Stimulated activated CD8-positive, alpha-beta memory T cell treated with anti-CD3 and anti-CD28 coated beads, Interleukin-12 subunit alpha, Interleukin-12 subunit beta, amount 100 ng/mL, for 24 hours (primary cell): ENCODE measurements around the gene THOC3.
"Not testable (repeated sequence)": the region's sequence is repeated elsewhere in the genome, so short reads cannot be mapped to it uniquely, and the experiment has no call there.

Experiments used
- DNase-seq: peaks from one replicate; pipeline ENCODE4 v3.0.0-alpha.2; 2020; ENCODE audit errors: extremely low read depth

Gene THOC3, protein sequence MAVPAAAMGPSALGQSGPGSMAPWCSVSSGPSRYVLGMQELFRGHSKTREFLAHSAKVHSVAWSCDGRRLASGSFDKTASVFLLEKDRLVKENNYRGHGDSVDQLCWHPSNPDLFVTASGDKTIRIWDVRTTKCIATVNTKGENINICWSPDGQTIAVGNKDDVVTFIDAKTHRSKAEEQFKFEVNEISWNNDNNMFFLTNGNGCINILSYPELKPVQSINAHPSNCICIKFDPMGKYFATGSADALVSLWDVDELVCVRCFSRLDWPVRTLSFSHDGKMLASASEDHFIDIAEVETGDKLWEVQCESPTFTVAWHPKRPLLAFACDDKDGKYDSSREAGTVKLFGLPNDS

DNA sequence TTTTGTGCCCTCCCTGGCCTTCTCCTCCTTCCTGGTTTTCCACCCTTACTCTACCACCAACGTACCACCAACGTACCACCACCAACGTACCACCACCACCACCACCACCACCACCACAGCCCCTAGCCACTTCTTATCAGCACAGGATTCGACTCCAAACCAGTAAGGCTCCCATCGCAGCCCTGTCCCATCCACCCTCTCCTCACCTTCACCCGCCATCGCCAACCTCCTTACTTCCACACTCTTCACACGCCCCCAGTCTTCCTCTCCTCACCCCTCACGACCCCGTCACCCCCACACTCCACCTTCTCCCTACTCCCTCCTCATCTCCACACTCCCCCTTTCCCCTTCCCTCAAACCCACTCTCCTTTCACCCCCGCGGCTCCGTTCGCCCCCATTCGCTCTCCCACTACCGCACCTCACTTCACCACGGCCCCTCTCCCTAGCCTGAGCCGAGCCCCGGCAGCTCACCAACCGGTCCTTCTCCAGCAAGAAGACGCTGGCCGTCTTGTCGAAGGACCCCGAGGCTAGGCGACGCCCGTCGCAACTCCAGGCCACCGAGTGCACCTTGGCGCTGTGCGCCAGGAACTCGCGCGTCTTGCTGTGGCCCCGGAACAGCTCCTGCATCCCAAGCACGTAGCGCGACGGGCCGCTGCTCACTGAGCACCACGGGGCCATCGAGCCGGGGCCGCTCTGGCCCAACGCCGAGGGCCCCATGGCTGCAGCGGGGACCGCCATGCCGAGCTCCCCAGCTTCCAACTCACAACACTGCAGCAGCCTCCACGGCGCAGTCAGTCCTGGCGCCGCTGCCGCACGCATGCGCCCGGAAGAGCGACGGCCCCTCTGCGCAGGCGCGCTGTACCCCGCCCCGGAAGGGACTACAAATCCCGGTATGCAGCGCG lies at the start of gene THOC3:
Gene THOC3, minus strand, starts transcription at position 845 of the 902 bp plus-strand sequence. Its CDS starts 107 bp downstream, at position 738.
- peak; percentile 28 for DNase-seq

DNA sequence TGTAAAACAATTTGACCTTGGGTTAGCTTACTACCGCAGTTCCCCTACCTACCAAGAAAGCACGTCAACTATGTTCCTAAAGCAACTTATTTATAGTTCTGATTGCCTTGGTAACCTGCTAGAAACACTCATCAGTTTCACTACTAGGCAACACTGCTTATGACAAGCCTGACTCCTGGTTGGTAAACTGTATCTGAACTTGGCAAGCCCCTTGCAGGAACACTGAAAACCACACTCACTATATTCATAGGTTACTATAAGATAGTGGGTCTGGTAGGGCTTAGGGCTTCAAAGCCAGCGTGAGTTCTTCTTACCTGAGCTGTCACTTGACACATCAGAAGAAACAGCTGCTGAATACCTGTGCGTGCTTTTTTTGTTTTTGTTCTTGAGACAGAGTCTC lies 49.2 kb upstream of the THOC3 start:
- not testable (repeated sequence) for DNase-seq

DNA sequence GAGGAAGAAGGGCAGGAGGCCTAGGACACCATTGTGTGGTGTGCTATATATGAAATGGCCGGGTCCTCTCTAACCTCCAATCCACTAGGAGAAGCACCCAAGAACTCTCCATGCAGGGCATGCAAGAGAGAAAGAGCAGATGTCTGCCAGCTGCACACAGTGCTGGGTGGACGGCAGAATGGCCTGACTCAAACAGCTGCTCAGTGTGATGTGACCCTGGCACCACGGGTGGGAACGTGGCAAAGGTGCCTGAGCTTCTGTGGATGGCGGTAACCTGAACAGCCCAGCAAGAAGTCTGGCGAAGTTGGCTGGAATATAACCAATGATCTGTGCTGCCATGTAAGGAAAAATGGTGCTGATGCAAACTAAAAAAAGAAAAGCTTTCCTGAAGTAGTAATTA lies 46.2 kb upstream of the THOC3 start:
- not testable (repeated sequence) for DNase-seq

DNA sequence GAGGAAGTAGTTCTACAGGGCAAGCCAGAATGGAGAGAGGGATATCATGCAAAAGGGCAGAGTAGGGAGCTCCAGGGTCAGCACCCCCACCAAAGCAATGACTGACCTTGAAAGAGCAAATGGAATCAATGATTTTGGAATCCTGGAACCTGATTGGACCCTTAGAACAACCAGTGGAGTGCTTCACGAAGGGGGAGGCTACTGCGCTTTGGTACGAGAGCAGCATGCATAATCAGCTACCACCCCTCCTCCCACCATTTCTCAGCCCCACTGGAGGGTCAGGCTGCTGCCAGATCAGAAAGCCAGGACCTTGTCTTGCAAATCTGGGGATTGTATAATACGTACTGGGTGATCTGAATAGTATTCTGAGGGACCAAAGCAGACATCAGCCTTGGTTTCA lies 43.0 kb upstream of the THOC3 start:
- not testable (repeated sequence) for DNase-seq

DNA sequence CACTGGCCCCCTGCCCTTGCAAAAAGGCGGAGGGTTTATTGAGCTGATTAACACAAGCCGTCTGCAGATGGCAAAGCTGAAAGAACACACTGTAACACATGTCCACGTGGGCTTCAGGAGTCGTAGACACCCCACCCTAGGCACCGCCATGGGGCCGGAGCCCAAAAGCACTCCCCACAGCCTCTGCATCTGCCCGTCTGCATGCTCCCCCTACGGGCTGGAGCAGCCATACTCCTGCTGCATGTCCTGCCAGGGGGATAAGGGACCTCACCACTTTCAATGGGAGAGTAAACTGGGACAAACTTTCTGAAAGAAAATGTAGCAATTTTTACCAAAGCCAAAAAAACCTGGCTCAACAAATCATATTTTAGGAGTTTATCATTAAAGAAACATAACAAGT lies 42.1 kb upstream of the THOC3 start:
- DNase-seq: not testable (repeated sequence)

DNA sequence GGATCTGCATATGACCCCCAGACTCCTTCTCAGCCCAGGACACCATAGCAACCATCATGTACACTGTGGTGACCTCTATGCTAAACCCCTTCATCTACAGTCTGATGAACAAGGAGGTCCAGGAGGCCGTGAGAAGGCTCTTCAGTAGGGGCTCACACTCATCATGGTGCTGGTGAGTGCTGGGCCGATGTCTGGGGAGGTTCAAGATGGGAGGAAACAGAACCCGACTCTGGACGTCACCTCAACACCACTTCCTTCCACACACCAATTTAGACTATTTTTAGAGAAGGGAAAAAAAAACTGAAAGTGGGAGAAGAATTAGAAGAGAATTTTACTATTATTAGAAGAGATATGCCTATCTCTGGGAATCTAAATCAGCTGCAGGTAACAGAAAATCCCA lies 39.1 kb upstream of the THOC3 start:
- not testable (repeated sequence) for DNase-seq

DNA sequence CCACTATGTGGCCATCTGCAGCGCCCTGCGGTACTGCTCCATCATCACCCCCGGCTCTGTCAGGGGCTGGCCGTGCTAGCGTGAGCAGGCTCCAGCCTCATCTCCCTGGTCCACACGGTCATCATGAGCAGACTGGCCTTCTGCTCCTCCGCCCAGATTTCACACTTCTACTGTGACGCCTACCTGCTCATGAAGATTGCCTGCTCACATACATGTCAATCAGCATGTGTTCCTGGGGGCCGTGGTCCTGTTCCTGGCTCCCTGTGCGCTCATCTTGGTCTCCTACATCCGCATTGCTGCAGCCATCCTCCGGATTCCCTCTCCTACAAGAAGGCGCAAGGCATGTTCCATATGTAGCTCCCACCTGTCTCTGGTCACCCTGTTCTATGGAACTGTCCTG lies 38.7 kb upstream of the THOC3 start:
- DNase-seq: not testable (repeated sequence)

DNA sequence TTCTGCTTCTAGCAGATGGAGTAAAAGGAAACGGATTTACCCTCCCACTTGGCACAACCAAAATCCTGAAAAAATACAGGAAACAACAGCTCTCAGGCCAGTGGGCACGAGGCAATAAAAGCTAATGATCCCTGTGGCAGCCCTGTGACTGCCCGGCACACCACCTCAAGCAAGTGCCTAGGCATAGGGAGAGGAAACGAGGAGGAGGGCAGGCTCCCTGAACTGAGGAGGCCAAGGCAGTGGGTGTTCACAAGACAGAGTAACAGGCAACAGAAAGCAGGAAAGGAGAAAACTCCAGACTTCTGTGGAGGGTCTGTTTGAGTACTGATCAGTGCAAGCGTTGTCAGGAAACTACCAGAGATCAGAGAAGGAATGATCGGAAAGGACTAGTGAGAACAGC lies 29.9 kb upstream of the THOC3 start:
- not testable (repeated sequence) for DNase-seq

DNA sequence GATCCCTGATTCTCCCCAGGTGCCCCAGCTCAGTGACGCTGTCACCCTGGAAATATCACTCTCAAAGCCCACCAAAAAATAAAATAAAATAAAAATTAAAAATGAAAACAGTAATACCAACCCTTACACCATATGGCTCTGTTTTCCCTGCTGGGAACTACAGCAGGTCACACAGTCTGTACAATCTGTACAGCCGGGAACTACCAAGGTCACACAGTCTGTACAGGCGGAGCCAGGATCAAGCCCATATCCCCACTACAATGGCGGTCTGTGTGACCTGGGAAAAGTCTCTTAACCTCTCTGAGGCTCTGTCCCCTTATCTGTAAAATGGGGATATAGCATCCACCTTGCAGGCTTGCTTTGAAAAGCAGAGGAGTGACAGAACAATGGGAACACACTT lies 29.4 kb upstream of the THOC3 start:
- DNase-seq: not testable (repeated sequence)

DNA sequence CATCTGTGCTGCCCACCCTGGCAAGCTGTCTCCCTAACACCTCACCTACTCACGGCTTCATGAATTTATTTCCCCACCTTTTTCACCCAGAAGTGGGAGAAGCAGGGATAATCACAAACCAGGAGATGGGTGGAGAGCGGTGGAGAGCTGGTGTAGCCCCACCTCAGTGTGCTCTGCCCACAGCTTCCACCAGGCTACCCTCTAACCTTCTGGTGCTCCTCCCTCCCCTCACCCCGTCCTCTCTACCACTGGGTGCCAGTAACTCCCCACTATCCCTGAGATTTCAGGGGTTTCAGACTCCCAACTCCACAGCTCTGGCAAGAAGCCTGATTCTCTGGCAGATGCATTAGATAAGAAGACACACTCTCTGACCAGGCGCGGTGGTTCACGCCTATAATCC lies 28.7 kb upstream of the THOC3 start:
- not testable (repeated sequence) for DNase-seq

DNA sequence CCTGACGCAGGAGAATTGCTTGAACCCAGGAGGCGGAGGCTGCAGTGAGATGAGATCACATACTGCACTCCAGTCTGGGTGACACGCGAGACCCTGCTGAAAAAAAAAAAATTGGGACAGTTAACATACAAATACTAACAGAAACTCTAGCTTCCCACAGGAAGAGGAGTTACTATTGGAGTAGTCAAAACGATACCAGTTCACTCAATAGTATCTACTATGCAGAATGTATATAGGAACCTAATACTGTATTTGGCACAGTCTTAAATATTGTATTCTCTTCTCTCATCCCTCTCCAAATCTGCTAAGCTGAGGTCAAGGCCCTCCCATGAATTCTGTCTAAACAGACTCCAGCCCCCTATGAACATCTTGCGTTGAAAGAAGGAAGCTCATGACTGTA lies 27.4 kb upstream of the THOC3 start:
- DNase-seq: not testable (repeated sequence)

DNA sequence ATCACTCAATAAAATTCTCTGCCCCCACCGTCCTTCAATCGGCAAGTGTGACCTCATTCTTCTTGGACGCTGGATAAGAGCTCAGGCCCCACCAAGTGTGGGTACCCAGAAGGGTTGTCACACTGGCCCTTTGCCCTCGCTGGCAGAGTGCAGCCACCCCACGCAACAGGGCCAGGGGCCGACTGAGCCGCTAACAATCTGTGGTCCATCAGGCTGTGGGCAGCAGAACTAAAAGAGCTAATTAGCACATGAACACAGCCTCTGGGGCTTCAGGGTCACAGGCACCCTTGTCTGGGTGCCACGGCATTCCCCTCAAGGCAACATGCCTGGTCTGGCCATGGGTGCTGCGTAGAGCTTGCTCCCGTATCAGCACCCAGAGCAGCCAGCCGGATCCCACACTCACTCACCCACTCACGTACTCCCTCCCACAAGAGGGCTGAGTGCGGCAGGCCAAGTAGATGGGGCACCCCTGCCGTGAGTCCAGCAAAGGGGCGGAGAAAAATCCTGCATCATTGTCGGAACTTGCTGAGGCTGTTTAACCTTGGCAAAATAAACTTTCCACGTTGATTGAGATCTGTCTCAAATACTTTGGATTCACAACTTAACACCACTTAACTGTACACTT lies 11.4 kb upstream of the THOC3 start:
- not testable (repeated sequence) for DNase-seq

DNA sequence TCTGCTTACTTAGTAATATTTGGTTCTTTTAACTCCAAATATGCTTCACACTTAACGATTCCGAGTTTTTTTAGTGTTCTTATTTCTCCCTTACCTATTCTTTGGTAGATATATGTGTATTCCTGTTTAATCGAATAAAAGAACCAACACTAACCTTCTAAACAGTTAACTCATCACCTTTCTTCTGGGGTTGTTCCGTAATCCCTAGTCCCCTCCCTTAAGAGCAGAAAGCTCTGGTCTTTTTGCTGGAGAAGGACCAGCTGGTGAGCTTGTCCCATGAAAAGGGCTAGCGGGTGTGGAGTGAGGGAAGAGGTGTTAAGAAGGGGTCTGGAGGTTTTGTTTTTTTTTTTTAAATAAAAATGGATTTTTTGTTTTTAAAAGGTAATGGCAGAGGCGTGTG lies 266 bp upstream of the THOC3 start:
- not testable (repeated sequence) for DNase-seq

DNA sequence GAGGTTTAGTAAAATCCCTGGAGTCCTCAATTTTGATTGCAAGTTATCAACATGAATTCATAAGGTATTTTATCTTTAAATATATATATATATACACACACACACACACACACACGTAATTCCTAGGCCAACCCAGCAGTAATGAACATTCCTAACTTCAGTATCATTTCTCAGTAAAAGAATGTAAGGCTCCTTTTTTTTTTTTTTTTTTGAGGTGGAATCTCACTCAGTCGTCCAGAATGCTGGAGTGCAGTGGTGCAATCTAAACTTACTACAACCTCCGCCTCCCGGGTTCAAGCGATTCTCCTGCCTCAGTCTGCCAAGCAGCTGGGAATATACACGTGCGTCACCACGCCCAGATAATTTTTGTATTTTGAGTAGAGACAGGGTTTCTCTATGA lies 5.8 kb downstream of the THOC3 start:
- DNase-seq: not testable (repeated sequence)

DNA sequence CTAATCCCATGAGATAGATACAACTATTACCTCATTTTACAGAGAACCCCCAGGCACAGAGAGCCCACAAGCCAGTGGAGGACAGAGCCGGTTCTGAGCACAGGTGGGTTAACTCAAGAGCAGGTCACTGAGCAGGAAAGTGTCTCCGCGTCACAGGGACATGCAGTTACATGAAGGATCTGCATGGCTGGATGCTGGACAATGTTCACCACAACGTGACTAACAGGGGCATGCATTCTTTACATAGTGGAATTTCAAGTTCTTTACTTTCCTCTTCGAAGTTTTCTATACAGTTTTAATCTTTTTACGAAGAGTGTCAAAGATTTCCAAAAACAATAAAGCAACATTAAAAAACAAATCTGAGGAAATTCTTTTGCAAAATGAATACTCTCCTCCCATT lies 7.9 kb downstream of the THOC3 start:
- DNase-seq: not testable (repeated sequence)

DNA sequence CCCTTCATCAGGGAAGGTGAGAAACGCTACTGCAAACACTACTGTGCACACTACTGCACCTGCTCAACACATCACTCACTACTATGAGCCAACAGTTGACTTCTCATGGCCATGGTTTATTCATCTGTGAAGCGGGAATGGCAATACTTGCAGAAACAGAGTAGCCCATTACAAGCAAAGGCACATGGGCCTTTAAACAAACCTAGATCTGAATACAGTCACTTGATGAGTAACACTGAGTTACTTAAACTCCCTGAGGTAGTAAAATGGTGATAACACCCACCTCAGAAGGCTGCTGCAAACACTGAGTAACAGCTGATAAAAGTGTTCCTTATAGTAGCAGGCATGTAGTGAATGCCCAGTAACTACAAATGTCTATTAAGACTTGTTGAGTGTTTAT lies 9.6 kb downstream of the THOC3 start:
- not testable (repeated sequence) for DNase-seq

DNA sequence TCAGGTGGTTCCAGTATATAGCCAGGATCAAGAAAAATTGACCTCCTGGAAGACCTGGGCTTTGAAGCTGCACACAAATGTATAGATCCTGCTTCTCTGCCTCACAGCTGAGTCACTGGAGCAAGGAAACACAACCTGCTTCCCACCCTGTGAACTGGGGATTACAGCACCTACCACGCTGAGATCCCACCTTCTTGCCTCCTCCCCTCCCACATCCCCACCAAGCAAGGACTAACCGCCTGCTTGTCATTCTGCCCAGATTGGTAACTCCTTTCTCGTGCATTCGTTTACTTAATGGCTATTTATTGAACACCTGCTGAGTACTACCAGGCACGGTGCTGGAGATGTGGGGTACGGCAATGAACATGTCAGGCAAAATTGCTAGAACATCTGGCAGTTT lies 14.0 kb downstream of the THOC3 start:
- not testable (repeated sequence) for DNase-seq

DNA sequence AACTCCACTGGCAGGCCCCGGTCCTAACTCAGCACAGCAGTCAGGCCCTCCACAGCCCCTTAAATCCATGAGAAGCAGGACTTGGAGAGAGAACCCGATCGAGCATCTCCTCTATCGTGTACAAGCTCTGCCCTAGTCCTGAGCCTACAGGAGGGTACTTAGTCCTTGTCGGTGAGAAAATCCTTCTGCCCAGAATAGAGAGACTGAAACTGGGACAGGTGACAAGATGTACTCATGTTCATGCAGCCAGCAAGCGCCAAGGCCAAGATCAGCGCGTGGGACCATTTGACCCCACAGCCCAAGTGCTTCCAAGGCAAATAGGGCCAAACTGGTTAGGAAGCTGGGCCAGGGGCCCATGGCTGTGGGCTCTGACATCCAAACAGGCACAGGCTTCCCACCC lies 15.3 kb downstream of the THOC3 start:
- DNase-seq: not testable (repeated sequence)

DNA sequence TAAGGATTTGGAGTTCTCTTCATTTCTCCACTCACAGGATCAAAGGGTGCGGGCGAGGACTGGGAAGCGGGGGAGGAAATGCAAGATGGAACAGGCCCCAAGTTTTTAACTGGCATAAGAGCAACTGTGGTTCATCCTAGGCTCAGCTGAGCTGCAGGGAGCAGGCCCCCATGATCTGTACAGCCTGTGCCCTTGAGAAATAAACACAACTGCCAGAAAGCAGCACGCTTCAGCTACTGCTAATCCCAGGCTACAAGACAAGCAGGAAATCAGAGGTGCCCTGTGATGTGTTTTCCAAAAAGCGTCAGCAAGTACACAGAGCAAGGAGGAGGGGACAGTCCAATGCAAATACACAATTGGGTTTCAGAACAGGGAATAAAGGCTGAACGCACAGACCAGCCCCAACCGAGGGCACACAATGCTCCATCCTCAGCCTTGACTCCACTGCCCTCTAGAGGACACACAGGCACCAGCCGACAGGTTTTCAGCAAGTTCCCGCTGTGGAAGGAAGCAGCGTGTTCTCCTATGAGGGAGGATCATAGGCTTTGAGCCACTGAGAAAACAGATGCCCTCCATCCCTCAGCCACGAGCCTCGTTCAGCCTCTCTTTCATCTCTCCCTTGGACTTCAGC lies 16.7 kb downstream of the THOC3 start:
- DNase-seq: not testable (repeated sequence)

DNA sequence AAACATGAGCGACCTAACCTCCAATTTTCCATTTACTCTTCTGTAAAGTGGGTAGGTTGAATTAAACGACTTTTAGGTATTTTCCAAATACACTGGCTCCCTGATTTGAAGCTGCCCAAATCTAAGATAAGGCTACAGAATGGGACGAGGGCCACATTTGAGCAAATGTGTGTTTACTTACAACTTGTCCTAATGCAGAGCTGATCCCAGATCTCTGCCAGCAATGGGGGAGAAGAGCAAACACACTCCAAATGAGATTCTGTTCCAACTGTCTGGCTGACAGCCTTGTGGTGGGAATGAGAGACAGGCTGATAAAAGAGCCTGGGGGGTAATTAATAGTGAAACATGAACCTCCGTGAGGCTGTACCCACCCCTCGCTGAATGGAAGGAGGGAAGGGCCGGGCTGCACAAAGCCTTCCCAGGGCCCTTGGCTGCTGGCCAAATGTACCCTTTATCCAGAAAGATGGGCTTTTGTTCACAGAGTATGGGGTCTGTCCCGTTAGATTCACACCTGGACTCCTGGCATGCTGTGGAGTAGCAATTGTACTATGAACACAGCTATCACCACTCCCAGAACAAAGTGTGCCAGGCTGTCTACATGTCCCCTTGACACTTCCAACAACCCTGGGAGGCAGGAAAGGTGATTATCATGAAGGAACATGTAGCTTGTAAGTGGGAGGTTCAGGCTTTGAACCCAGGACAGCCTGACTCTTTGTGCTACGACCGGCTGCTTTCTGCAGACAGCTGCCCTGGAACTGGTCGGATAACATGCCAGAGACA lies 19.6 kb downstream of the THOC3 start:
- not testable (repeated sequence) for DNase-seq

DNA sequence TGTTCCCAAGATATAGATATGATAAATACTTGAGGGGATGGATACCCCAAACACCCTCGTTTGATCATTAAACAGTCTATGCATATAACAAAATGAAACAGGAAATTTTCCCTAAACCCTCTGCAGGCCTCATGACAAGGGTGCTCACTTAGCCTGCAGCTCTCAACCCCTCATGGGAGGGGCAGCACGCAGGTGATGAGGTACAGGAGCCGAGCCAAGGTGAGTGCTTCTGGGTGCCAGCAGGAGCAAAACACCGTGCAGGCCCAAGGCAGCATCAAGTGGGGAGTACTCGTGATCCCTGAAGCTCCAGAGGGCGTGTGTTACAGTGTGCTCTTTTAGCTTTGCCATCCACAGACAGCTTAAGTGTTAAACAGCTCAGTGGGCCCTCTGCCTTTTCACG lies 24.9 kb downstream of the THOC3 start:
- DNase-seq: not testable (repeated sequence)
